ENCODE measurements around the gene SIT1.

Gene SIT1

DNA sequence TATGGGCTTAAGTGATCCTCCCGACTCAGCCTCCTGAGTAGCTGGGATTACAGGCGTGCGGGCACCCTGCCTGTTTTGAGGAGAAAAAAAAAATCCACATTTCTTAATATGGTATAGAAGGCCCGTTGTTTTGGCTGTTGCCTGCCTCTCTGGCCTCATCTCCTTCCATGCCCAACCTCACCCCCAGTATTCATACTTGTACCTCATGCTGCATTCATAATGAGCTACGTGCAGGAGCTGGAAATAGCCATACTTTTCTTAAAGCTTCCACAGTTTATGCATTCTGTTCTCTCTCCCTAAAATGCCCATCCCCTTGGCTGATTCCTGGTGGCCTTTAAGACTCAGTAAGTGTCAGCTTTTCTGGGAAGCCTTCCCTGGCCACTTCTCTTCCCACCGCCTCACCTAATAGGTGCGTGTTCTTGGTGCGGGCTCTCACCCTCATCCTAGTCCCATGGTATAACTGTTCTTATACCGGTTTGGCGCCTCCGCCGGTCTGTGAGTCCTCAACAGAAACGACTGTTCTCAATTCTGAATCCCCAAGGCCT is 41.1 kb upstream of the SIT1 start:
- no peak for DNase-seq (ENCODE audit: low read depth)
- no peak overlapping the region for H3K4me3 ChIP-seq (ENCODE audit: low read length)
- TF ChIP-seq, protein P1, sequence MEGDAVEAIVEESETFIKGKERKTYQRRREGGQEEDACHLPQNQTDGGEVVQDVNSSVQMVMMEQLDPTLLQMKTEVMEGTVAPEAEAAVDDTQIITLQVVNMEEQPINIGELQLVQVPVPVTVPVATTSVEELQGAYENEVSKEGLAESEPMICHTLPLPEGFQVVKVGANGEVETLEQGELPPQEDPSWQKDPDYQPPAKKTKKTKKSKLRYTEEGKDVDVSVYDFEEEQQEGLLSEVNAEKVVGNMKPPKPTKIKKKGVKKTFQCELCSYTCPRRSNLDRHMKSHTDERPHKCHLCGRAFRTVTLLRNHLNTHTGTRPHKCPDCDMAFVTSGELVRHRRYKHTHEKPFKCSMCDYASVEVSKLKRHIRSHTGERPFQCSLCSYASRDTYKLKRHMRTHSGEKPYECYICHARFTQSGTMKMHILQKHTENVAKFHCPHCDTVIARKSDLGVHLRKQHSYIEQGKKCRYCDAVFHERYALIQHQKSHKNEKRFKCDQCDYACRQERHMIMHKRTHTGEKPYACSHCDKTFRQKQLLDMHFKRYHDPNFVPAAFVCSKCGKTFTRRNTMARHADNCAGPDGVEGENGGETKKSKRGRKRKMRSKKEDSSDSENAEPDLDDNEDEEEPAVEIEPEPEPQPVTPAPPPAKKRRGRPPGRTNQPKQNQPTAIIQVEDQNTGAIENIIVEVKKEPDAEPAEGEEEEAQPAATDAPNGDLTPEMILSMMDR (conservative IDR thresholded peaks at IDR 0.05; ENCODE audit: low read depth, low read length) = no peak

DNA sequence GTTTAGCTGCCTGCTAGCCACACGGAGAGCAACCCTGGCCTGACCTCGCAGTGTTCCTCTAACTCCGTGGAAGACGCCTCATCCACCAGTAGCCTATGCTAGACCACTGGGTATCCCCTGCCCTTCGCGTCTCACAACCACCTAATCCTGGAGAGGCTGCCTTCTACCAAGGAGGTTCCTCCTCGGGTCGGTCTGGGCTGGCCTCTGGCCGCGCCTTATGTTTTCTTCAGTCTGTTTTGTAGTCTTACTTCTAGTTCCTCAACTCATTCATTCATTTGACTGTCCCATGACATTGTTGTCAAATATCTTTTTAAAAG is 40.6 kb upstream of the SIT1 start:
- no peak for DNase-seq (ENCODE audit: low read depth)
- H3K4me3 ChIP-seq (ENCODE audit: low read length) = peak overlapping the region; percentile 81
- TF ChIP-seq, protein P1 (conservative IDR thresholded peaks at IDR 0.05; ENCODE audit: low read depth, low read length) = no peak

DNA sequence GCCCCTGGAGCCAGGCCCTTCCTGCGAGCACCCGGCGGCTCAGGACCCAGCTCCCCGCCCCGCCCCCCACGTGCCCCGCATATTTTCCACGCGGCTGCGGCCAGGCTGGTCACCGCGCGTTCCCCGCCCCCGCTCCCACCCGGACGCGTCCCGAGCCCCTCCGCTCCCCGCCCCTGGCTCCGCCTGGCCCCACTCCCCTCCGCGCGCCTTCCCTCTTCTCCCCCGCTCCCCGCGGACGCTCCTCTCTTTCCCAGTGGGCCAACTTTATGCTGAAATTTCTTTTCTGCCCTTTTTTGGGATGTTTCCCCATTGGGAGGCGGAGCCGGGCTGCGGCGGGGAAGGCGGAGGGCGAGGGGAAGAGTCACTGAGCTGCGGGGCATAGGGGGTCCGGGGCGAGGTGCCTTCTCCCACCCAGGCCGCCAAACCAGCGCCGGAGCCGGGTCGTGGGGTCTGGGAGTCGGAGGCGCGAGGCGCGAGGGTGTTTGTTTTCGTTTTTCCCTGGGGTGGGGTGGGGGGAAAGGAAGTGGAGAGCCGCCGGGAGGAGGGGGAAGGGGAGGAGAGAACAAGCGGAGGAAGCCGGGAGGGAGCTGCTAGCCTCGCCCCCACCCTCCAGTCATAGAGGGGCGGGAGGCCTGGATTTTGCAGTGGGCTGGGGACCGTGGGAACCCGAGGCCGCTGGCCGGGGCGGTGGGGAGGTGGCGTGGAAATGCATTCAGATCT is 40.0 kb upstream of the SIT1 start:
- H3K4me3 ChIP-seq (ENCODE audit: low read length) = peak overlapping the region; percentile 81
- no peak for DNase-seq (ENCODE audit: low read depth)
- TF ChIP-seq, protein P1 (conservative IDR thresholded peaks at IDR 0.05; ENCODE audit: low read depth, low read length) = no peak

DNA sequence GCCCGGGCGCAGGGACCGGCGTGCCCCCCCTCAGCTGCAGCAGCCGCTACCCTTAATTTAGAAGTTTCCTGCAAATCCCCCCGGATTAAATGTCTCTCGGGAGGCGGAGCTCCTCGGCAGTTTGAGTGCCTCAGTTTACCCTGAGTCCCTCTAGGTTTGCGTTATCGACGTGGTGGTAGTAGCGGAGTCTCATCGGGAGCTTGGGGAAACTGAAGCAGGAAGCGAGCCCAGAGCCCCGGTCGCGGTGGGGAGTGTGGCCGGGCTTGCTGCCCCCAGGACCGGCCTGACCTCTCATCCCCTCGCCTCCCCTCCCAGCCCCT is 39.5 kb upstream of the SIT1 start:
- no peak for DNase-seq (ENCODE audit: low read depth)
- TF ChIP-seq, protein P1 (conservative IDR thresholded peaks at IDR 0.05; ENCODE audit: low read depth, low read length) = no peak
- H3K4me3 ChIP-seq (ENCODE audit: low read length) = peak overlapping the region; percentile 81

DNA sequence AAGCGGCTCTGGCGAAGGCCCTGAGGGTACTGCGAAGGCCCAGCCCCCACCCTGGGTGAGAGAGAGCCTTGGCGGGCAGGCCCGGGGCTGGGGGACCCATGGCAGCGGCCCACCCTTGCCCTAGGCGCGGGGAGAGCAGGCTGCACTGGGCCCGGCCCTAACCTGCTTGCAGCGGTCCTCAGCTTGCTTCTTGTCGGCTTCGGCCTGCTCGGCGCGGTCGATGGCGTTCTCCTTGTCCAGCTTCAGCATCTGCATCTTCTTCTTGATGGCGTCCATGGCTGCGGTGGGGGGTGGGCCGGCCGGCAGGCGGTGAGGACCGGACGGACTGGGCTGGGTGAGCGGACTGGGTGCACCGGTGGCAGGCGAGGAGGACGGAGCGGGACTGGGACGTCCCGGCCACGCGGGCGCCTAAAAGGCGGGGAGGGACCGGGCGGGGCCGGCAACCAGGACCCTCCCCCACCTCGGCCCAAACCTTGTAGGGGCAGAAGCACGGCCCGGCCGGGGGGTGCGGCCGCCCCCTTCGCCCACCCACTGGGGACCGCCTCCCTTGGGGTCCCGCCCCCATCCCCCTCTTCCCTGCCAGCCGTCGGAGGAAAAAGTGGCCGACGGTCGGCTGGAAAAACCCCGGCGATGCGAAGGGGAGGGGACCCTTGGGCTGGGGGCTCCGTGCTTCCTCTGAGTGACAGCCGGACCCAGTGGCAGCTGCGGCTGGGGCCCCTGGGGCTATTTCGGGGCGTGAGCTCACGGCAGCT is 39.0 kb upstream of the SIT1 start, which contains the start of gene TPM2:
Gene TPM2, minus strand, starts transcription at position 384 of the 752 bp plus-strand sequence. Its CDS starts 108 bp downstream, at position 276.
- no peak for DNase-seq (ENCODE audit: low read depth)
- TF ChIP-seq, protein P1 (conservative IDR thresholded peaks at IDR 0.05; ENCODE audit: low read depth, low read length) = no peak
- peak within 1 kb of the TSS; percentile 81 for H3K4me3 ChIP-seq (ENCODE audit: low read length)

DNA sequence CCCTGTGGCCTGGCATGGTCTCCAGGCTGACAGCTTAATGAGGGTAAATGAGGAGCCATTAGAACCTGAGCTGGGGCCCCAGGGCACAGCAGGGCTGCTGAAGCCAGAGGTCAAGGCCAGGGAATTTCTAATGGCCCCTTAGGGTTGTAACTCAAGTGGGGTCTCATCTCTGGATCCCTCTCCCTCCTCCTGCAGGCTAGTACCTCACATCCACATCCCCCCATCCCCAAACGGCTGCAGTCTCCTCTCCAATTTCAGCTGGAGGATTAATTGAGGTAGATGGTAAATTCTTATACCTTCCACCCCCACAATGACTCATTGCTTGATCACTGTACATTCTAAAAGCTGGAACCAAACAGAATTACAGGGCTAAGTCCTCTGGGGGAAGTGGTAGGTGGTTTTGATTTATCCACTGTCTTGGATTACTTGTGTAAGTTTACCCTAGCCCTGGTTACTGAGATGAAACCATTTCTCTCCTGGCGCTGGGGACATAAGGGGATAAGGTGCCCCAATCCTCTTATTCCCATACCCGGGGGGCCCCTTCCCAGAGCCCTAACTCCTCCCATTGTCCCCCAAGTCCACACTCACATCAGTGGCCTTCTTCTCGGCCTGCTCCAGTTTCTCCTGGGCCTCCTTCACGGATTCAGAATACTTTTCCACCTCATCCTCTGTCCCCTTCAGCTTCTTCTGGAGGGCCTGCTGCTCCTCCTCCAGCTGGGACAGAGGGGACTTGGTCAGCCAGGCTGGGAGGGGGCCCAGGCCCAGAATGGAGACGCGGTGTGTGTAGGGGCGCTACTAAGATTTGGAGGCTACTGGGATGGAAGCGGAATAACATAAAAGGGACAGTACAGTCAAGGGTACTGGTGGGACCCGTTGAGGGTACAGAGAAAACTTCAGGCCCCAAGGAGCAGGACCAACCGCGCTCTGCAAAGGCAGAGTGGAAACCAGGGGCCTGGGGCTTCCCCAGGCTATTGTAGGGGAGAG is 38.1 kb upstream of the SIT1 start:
- peak; percentile 59 for DNase-seq (ENCODE audit: low read depth)
- H3K4me3 ChIP-seq (ENCODE audit: low read length) = peak overlapping the region; percentile 81
- TF ChIP-seq, protein P1 (conservative IDR thresholded peaks at IDR 0.05; ENCODE audit: low read depth, low read length) = no peak

Measured in retinal pigment epithelial cell (primary cell).